G401 (cell line): ENCODE results near the gene CEP57. TPM values are rescaled to one million over a fixed set of nuclear protein-coding genes. Genes with fewer than 3 reads are reported as not detected.
"Not testable (repeated sequence)": the region's sequence is repeated elsewhere in the genome, so short reads cannot be mapped to it uniquely, and the experiment has no call there.

Experiments
- DNase-seq: peaks from one replicate; pipeline ENCODE4 v3.0.0-alpha.2; 2015; ENCODE audit warnings: low spot score
- in situ Hi-C: cut with HindIII; loops from 2 replicates; pipeline ENCODE4 v1.10.0; 2016; ENCODE audit warnings: low sequenced_read_pairs, mixed read lengths
- total RNA-seq: library from RNA; depleted of rRNA; stranded (reverse); fragments of >200 nt; shearing (Covaris generic); gene quantifications from 2 replicates; pipeline ENCODE4 v1.2.3, GENCODE V29; 2014; rRNA removed

The CEP57 gene
- total RNA-seq, 1 experiment from 2014 or later, result 62.8 TPM

GRCh38 chr11:95849087-95849825 lies 59.0 kb downstream of the CEP57 start:
- in situ Hi-C loops, result no loop called here

GRCh38 chr11:95850137-95850536 lies 59.8 kb downstream of the CEP57 start:
- no peak for DNase-seq
- in situ Hi-C loops, result no loop called here

More at GRCh38 chr11:95849087-95849825, 59.0 kb downstream of the CEP57 start:
- peak; percentile 47 for DNase-seq

- in situ Hi-C loops, result no loop called here
- DNase-seq, result no peak
These were observed 62.8 kb downstream of the CEP57 start for GRCh38 chr11:95853138-95853537.

- in situ Hi-C loops, result no loop called here
These were observed 63.6 kb downstream of the CEP57 start for GRCh38 chr11:95853862-95854261.

GRCh38 chr11:95854362-95854761 lies 64.1 kb downstream of the CEP57 start:
- in situ Hi-C loops, DNase-seq: not testable (repeated sequence)

More at GRCh38 chr11:95853862-95854261, 63.6 kb downstream of the CEP57 start:
- no peak for DNase-seq

- in situ Hi-C loops, DNase-seq: not testable (repeated sequence)
These were observed 69.7 kb downstream of the CEP57 start for GRCh38 chr11:95860024-95860423.

- in situ Hi-C loops, result no loop called here
- DNase-seq, result no peak
These were observed 73.3 kb downstream of the CEP57 start for GRCh38 chr11:95863486-95864140.

- DNase-seq, result no peak
- in situ Hi-C loops, result no loop called here
These were observed 76.8 kb downstream of the CEP57 start for GRCh38 chr11:95867105-95867504.

- DNase-seq, in situ Hi-C loops: not testable (repeated sequence)
These were observed 80.6 kb downstream of the CEP57 start for GRCh38 chr11:95870877-95871276.

- in situ Hi-C loops, result no loop called here
- DNase-seq, result no peak
These were observed 87.0 kb downstream of the CEP57 start for GRCh38 chr11:95877291-95877690.

Other genes starting within 250 kb of the CEP57 start
- 11.4 and 13.1 TPM in 2 replicates for gene FAM76B, start 716 bp upstream of the CEP57 start, total RNA-seq
- 18.8 and 23.5 TPM in 2 replicates for gene MTMR2, start 133.6 kb downstream of the CEP57 start, total RNA-seq